ENCODE data around the gene FAM50B. TPM values are rescaled to one million over a fixed set of nuclear protein-coding genes. Genes with fewer than 3 reads are reported as not detected.

FAM50B gene
- total and polyA plus RNA-seq, 2 of the 13 experiments (the other 11 are each of a cell fraction or from before 2014, with no cell fraction given) = 0.05 TPM; not detected in 1

GRCh38 chr6:3841711-3842565 lies 7.2 kb upstream of the FAM50B start (continued):
- TF ChIP-seq GZF1 (CRISPR knock-in tag; IDR thresholded peaks at IDR 0.05) (no peak), ZSCAN25 (CRISPR knock-in tag; IDR thresholded peaks at IDR 0.05) (0 out of 2 replicates have a peak, but pooled peaks have one; percentile 10), YY1 (IDR thresholded peaks at IDR 0.05; ENCODE audit: insufficient read depth, insufficient replicate concordance, low read depth, low read length) (no peak), ATM (IDR thresholded peaks at IDR 0.05; ENCODE audit: borderline replicate concordance) (no peak), ZNF331 (CRISPR knock-in tag; IDR thresholded peaks at IDR 0.05) (peak; percentile 17; the same call in 1 of the 2 replicates), ZNF724P (CRISPR knock-in tag; IDR thresholded peaks at IDR 0.05; ENCODE audit: borderline replicate concordance) (peak; percentile 15; the same call in 1 of the 2 replicates), NFIC (IDR thresholded peaks at IDR 0.05; ENCODE audit: low read length) (no peak), HDAC6 (IDR thresholded peaks at IDR 0.05; ENCODE audit: low read depth, low read length) (no peak), TFDP1 (CRISPR knock-in tag; IDR thresholded peaks at IDR 0.05; ENCODE audit: borderline replicate concordance) (no peak), BATF2 (CRISPR knock-in tag; IDR thresholded peaks at IDR 0.05) (no peak), ZHX1 (CRISPR knock-in tag; IDR thresholded peaks at IDR 0.05; ENCODE audit: low read depth) (no peak), MTF2 (CRISPR knock-in tag; IDR thresholded peaks at IDR 0.05; ENCODE audit: borderline replicate concordance) (no peak), ZNF792 (CRISPR knock-in tag; IDR thresholded peaks at IDR 0.05) (no peak), ZNF615 (CRISPR knock-in tag; IDR thresholded peaks at IDR 0.05; ENCODE audit: borderline replicate concordance) (no peak), THAP8 (CRISPR knock-in tag; IDR thresholded peaks at IDR 0.05; ENCODE audit: borderline replicate concordance) (no peak), SIN3B (IDR thresholded peaks at IDR 0.05; ENCODE audit: low read length) (no peak), MTA1 (CRISPR knock-in tag; IDR thresholded peaks at IDR 0.05; ENCODE audit: borderline replicate concordance) (peak; percentile 61; the same call in 1 of the 2 replicates), MTA3 (CRISPR knock-in tag; IDR thresholded peaks at IDR 0.05) (no peak), ZMYM4 (CRISPR knock-in tag; IDR thresholded peaks at IDR 0.05) (no peak)

All from HepG2 (cell line).